ENCODE measurements around the gene PDZK1. TPM values are rescaled to one million over a fixed set of nuclear protein-coding genes. Genes with fewer than 3 reads are reported as not detected.
A peak's percentile ranks its signal among the peaks of the same experiment; 100 is the strongest.

Gene PDZK1
- total RNA-seq = 1 to 10 TPM; 1.3 to 7.4 TPM

DNA sequence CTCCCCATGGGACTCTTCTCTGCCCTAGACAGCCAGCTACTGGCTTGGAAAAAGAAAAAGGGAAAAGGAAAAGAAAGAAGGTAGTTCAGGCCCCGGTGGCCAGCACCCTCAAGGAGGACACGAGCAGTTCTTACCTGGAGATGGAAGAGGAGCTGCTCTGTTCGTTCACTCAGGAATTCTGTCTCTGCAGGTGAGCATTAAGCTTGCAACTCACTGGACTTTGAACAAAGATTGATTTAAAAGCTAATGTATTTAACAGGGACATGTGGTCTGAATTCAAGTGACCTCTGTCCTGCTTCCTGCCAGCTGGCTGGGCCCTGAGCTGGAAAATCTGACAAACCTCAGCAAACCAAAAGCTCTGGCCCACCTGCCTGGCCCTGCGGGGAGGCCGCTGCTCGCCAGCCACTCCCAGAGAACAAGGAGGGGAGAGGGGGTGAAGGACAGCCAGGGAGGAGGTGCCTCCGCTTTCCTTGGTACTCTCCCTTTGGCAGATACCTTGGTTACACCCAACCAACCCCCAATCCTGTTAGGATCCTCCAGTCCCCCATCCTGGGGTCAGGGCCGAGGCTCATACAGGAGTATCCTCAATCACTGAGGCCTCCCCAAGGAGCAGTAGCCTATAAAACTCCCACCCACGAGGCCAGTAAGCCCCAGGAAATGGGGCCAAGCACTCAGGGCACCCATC is at the start of gene PDZK1:
Gene PDZK1, minus strand, starts transcription at position 186 of the 685 bp plus-strand sequence. CDS start 19,347 bp downstream, outside the sequence.
- Histone ChIP-seq H3K4me1 (ENCODE audit: control insufficient read depth in 1 of 2, low read depth in 2 of 2) (no peaks in the 10 kb centered on the region), H3K9me3 (no peaks in the 10 kb centered on the region), H3K36me3 (no peaks in the 10 kb centered on the region), H3K27ac (no peak within 1 kb of the TSS), H3K4me3 (no peak within 1 kb of the TSS), H3K27me3 (replicated peaks; ENCODE audit: insufficient read depth) (no peaks in the 10 kb centered on the region)
- ATAC-seq (ENCODE audit: insufficient number of reproducible peaks, low FRiP score, low read depth) (no peak), DNase-seq (ENCODE audit: low spot score) (no peak)
- TF ChIP-seq, protein P1, sequence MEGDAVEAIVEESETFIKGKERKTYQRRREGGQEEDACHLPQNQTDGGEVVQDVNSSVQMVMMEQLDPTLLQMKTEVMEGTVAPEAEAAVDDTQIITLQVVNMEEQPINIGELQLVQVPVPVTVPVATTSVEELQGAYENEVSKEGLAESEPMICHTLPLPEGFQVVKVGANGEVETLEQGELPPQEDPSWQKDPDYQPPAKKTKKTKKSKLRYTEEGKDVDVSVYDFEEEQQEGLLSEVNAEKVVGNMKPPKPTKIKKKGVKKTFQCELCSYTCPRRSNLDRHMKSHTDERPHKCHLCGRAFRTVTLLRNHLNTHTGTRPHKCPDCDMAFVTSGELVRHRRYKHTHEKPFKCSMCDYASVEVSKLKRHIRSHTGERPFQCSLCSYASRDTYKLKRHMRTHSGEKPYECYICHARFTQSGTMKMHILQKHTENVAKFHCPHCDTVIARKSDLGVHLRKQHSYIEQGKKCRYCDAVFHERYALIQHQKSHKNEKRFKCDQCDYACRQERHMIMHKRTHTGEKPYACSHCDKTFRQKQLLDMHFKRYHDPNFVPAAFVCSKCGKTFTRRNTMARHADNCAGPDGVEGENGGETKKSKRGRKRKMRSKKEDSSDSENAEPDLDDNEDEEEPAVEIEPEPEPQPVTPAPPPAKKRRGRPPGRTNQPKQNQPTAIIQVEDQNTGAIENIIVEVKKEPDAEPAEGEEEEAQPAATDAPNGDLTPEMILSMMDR (IDR thresholded peaks at IDR 0.05) = no peak

DNA sequence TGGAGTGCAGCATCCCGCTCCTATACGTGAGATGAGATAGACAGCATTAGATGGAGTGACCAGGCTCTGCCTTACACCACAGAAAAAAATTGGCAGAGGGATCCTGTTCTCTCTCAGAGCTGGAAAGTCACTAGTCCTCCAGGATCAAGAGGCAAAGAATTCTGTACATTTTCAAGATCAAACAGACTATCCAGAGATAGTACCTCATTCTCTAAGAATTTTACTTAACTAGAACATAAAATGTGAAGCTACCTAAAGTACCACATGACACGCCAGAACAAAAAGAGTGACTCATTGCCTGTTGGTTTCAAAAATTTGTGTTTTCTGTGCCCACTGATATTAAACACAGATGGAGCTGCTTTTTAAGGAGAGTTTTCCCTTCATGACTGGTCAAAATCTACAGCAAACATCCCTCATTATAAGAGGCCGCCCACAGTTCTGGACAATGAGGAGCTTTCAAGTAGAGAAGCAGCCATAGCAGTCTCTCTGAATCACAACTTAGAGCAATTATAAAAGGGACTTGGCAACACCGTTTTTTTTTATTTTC is 44.4 kb upstream of the PDZK1 start:
- TF ChIP-seq, protein P1 (IDR thresholded peaks at IDR 0.05) = no peak
- ATAC-seq (ENCODE audit: insufficient number of reproducible peaks, low FRiP score, low read depth) (no peak), DNase-seq (ENCODE audit: low spot score) (peak; percentile 13)
- H3K36me3 ChIP-seq = peaks cover 45% of the 10 kb centered on the region
- H3K9me3 ChIP-seq = no peaks in the 10 kb centered on the region
- H3K4me1 ChIP-seq (ENCODE audit: control insufficient read depth in 1 of 2, low read depth in 2 of 2) = peaks cover 4 to 27% of the 10 kb centered on the region in 2 donors
- H3K27me3 ChIP-seq (replicated peaks; ENCODE audit: insufficient read depth) = no peaks in the 10 kb centered on the region
- H3K27ac ChIP-seq = peak overlapping the region; percentile 33 to 39
- no peak overlapping the region for H3K4me3 ChIP-seq

DNA sequence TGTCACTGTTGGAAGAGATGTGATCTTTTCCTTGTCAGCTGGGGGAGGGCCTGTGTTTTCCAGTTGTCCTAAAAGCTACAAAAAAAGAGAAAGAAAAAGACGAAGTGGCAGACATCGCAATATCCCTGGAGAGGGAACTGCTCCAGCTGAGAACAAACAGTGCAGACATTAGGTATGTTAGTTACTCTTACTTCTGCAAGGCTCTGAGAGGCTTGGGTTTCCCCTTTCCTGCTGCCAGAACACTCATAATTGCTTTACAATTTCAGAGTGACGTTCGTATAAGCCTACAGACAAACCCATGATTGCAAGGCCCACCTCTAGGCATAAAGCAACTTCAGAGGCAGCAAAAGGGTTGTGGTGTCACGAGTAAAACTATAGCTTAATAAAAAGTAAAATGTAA is 43.3 kb upstream of the PDZK1 start:
- Histone ChIP-seq H3K36me3 (peaks cover 53% of the 10 kb centered on the region), H3K27me3 (replicated peaks; ENCODE audit: insufficient read depth) (no peaks in the 10 kb centered on the region), H3K4me1 (ENCODE audit: control insufficient read depth in 1 of 2, low read depth in 2 of 2) (peaks cover 4 to 22% of the 10 kb centered on the region in 2 donors), H3K4me3 (no peak overlapping the region), H3K27ac (no peak overlapping the region), H3K9me3 (no peaks in the 10 kb centered on the region)
- TF ChIP-seq, protein P1 (IDR thresholded peaks at IDR 0.05) = no peak
- no peak for DNase-seq (ENCODE audit: low spot score)
- no peak for ATAC-seq (ENCODE audit: insufficient number of reproducible peaks, low FRiP score, low read depth)

DNA sequence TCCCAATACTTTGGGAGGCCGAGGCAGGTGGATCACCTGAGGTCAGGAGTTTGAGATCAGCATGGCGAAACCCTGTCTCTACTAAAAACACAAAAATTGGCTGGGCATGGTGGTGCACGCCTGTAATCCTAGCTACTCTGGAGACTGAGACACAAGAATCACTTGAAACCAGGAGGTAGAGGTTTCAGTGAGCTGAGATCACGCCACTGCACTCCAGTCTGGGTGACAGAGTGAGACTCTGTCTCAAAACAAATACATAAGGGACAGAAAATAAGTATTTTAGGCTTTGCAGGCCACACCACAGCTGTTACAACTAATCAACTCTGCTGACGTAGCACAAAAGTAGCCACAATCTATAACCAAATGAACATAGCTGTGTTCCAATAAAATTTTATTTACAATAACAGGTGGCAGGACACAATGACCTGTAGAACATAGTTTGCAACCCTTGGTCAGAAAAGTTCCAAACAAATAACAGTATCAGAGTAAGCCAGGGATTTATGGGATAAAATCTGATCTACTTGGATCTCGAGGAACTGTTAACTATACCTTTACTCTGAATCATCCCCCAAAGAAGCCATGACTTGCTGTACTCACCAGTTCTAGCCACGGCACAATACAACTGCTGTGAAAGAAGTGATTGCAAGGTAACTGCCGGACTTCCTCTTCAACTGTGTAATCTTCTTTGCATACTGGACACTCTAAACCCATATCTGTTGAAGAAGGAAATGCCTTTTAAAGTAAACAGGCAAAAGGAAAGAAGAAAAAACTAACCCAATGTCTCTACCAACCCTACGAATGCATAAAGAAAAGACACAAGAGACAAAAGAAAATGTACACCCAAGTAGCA is 40.5 kb upstream of the PDZK1 start:
- Histone ChIP-seq H3K9me3 (no peaks in the 10 kb centered on the region), H3K36me3 (peaks cover 69% of the 10 kb centered on the region), H3K4me1 (ENCODE audit: control insufficient read depth in 1 of 2, low read depth in 2 of 2) (peaks cover 4 to 17% of the 10 kb centered on the region in 2 donors), H3K27ac (no peak overlapping the region), H3K4me3 (no peak overlapping the region), H3K27me3 (replicated peaks; ENCODE audit: insufficient read depth) (no peaks in the 10 kb centered on the region)
- ATAC-seq (ENCODE audit: insufficient number of reproducible peaks, low FRiP score, low read depth) (no peak), DNase-seq (ENCODE audit: low spot score) (no peak)
- TF ChIP-seq, protein P1 (IDR thresholded peaks at IDR 0.05) = no peak

DNA sequence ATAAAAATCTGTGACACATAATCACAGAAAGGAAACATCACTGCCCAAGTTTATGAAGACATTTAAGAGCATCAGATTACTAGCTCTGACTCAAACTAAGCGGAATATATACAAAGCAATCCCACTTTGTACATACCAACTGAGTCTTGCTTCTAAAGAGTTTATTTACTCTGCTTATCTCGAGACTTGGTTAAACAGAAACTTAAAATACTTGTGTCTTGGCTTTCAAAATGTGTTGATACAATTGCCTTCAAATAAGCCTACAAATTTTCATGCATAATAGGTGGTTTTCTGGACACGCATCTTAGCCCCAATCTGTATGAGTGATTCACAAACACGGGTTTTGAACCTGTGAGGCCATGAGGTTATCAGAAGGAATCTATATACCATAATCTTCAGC is 33.1 kb upstream of the PDZK1 start:
- ATAC-seq (ENCODE audit: insufficient number of reproducible peaks, low FRiP score, low read depth) = no peak
- H3K36me3 ChIP-seq = peaks cover 29% of the 10 kb centered on the region
- H3K27ac ChIP-seq = no peak overlapping the region
- H3K4me1 ChIP-seq (ENCODE audit: control insufficient read depth in 1 of 2, low read depth in 2 of 2) = peaks cover 0 to 7% of the 10 kb centered on the region in 2 donors
- H3K4me3 ChIP-seq = no peak overlapping the region
- H3K9me3 ChIP-seq = no peaks in the 10 kb centered on the region
- TF ChIP-seq, protein P1 (IDR thresholded peaks at IDR 0.05) = no peak
- DNase-seq (ENCODE audit: low spot score) = no peak
- H3K27me3 ChIP-seq (replicated peaks; ENCODE audit: insufficient read depth) = no peaks in the 10 kb centered on the region
